Measurements from ENCODE around the gene CRYAB. TPM values are rescaled to one million over a fixed set of nuclear protein-coding genes. Genes with fewer than 3 reads are reported as not detected.

Gene CRYAB
- 6,704 TPM for total RNA-seq
- long read RNA-seq, transcript CRYAB-203 (2 exons, 915 nt), result minor isoform, 29 of 1,225 reads
- long read RNA-seq, transcript CRYAB-216 (4 exons, 977 nt), result minor isoform, 32 of 1,225 reads
- long read RNA-seq, transcript CRYAB-205 (3 exons, 1,017 nt), result major isoform, 1,062 of 1,225 reads
- long read RNA-seq, transcript CRYAB-212 (3 exons, 545 nt), result minor isoform, 32 of 1,225 reads
- long read RNA-seq, partial matches to known transcripts, result 0 of 1,225 reads
- long read RNA-seq, other reads (novel, unspliced or antisense), result 51 of 1,225 reads

GRCh38 chr11:111911563-111912401, at the start of gene CRYAB:
CRYAB (minus strand) TSS chr11:111911770; CDS start chr11:111911724, 46 bp downstream.
- Histone ChIP-seq H3K4me3 (peak within 1 kb of the TSS; percentile 77), H3K27me3 (ENCODE audit: low read depth) (peaks cover 15% of the 10 kb centered on the region), H3K9me3 (replicated peaks) (no peaks in the 10 kb centered on the region), H3K36me3 (peaks cover 22% of the 10 kb centered on the region), H3K4me1 (peaks cover 56% of the 10 kb centered on the region), H3K27ac (replicated peaks) (peak within 1 kb of the TSS; percentile 99)
- DNase-seq, result peak; percentile 89
- TF ChIP-seq CTCF (IDR thresholded peaks at IDR 0.05; ENCODE audit: borderline replicate concordance), result no peak
- intact Hi-C loops (cut with micrococcal nuclease), result no loop called here

GRCh38 chr11:111960916-111961315, 49.3 kb upstream of the CRYAB start:
- Histone ChIP-seq H3K27ac (replicated peaks) (no peak overlapping the region), H3K9me3 (replicated peaks) (no peaks in the 10 kb centered on the region), H3K36me3 (no peaks in the 10 kb centered on the region), H3K27me3 (ENCODE audit: low read depth) (no peaks in the 10 kb centered on the region), H3K4me3 (no peak overlapping the region), H3K4me1 (peaks cover 13% of the 10 kb centered on the region)
- intact Hi-C loops (cut with micrococcal nuclease), result no loop called here
- TF ChIP-seq CTCF (IDR thresholded peaks at IDR 0.05; ENCODE audit: borderline replicate concordance), result no peak
- no peak for DNase-seq

- H3K27ac ChIP-seq (replicated peaks), result peak overlapping the region; percentile 25
- no peak for DNase-seq
Observed at GRCh38 chr11:111957663-111958444, 46.3 kb upstream of the CRYAB start.

GRCh38 chr11:111954154-111954553, 42.6 kb upstream of the CRYAB start:
- intact Hi-C loops (cut with micrococcal nuclease), result no loop called here
- Histone ChIP-seq H3K27ac (replicated peaks) (no peak overlapping the region), H3K9me3 (replicated peaks) (no peaks in the 10 kb centered on the region), H3K4me1 (peaks cover 23% of the 10 kb centered on the region), H3K36me3 (no peaks in the 10 kb centered on the region), H3K27me3 (ENCODE audit: low read depth) (no peaks in the 10 kb centered on the region), H3K4me3 (no peak overlapping the region)
- DNase-seq, result no peak
- TF ChIP-seq CTCF (IDR thresholded peaks at IDR 0.05; ENCODE audit: borderline replicate concordance), result no peak

More at GRCh38 chr11:111957663-111958444, 46.3 kb upstream of the CRYAB start:
- Histone ChIP-seq H3K4me1 (peaks cover 13% of the 10 kb centered on the region), H3K27me3 (ENCODE audit: low read depth) (no peaks in the 10 kb centered on the region), H3K36me3 (no peaks in the 10 kb centered on the region), H3K4me3 (no peak overlapping the region), H3K9me3 (replicated peaks) (no peaks in the 10 kb centered on the region)
- no peak for TF ChIP-seq CTCF (IDR thresholded peaks at IDR 0.05; ENCODE audit: borderline replicate concordance)
- intact Hi-C loops (cut with micrococcal nuclease), result no loop called here

GRCh38 chr11:111951565-111951964, 40.0 kb upstream of the CRYAB start:
- no peak overlapping the region for H3K4me3 ChIP-seq

More at GRCh38 chr11:111951565-111951964, 40.0 kb upstream of the CRYAB start:
- no peaks in the 10 kb centered on the region for H3K27me3 ChIP-seq (ENCODE audit: low read depth)
- H3K9me3 ChIP-seq (replicated peaks), result no peaks in the 10 kb centered on the region
- TF ChIP-seq CTCF (IDR thresholded peaks at IDR 0.05; ENCODE audit: borderline replicate concordance), result no peak
- H3K4me1 ChIP-seq, result peaks cover 20% of the 10 kb centered on the region
- DNase-seq, result no peak
- H3K27ac ChIP-seq (replicated peaks), result no peak overlapping the region
- intact Hi-C loops (cut with micrococcal nuclease), result no loop called here
- no peaks in the 10 kb centered on the region for H3K36me3 ChIP-seq
